Activated CD8-positive, alpha-beta memory T cell treated with anti-CD3 and anti-CD28 coated beads, Interleukin-2, amount 50 U/mL, for 24 hours (primary cell): ENCODE results near the gene TIMM17A.
"Not testable (repeated sequence)": the region's sequence is repeated elsewhere in the genome, so short reads cannot be mapped to it uniquely, and the experiment has no call there.

ENCODE experiments used
- DNase-seq: peaks from one replicate; pipeline ENCODE4 v3.0.0-alpha.2; 2020; ENCODE audit errors: extremely low read depth

TIMM17A gene

DNA sequence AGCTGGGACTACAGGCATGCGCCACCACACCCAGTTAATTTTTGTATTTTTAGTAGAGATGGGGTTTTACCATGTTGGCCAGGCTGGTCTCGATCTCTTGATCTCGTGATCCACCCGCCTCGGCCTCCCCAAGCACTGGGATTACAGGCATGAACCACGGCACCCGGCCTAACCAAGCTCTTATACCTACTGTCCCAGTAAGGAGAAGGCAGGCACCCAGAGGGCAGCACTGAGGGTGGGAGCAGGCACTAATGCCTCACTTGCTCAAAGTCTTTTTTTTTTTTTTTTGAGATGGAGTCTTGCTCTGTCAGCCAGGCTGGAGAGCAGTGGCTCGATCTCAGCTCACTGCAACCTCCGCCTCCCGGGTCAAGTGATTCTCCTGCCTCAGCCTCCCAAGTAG is 15.0 kb upstream of the TIMM17A start:
- not testable (repeated sequence) for DNase-seq

DNA sequence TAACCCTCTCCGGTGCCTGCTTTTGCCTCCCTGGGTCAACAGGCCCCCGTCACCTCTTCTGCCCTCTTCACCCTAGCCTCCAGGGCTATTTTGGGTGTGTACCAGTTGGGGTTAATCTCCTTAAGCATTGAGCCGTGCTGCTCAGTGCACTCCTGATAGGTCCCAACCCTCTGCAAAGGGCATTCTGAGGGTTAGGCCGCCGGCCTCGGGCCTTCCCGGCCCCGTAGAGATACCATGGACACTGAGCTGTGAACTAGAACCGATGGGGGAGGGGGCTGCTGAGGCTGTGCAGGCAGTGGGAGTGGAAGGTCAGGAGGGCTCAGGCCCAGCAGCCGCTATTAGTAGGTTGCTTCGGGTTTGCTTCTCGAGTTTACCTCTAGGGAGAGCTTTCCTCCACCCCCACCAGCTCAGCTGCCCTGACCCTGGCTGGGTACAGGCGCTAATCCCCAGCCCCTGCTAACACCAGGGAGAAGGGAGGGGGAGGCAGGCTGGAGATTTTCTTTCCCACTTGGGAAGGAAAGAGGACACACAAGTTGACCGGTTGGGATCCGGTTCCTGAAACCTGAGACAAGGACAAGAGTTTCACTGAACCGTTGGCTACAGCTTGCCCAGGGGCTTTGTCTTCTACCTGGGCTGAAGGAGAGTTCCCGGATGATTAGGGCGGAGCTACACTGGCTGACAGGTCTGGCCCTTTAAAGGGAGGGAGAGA is 13.7 kb upstream of the TIMM17A start:
- DNase-seq: no peak

DNA sequence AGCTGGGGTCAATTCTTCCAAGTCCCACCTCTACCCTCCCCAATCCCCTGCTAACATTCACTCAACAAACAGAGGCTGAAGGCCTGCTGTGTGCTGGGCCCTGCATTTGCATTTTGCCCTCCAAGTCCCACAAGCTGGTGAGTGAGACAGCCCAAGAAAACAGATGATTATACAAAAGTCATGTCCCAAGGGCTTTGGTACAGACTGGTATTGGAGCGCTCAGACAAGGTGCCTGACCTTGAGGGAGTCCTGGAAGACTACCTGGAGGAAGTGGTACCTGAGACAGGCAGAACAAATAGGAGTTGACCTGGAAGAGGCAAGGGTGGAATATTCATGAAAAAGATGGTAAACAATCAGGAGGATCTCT is 13.2 kb upstream of the TIMM17A start:
- DNase-seq: no peak

DNA sequence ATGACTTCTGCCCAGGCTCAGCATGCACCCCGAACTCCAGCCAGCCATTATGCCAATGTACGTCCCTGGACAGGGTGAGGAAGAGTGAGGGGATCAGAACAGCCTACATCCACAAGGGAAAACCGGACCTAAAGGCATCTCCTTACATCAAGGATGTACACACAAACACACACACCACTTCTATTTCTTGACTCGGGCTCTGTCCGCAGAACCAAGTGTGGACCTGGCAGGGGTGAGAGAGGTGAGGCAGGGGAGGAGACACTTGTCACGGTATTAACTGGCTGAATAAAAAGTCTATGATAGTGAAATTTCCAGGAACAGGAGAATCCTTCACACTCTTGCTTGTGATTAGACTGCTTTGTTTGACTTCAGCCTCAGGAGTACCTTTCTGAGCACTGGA is 11.3 kb upstream of the TIMM17A start:
- DNase-seq: no peak

DNA sequence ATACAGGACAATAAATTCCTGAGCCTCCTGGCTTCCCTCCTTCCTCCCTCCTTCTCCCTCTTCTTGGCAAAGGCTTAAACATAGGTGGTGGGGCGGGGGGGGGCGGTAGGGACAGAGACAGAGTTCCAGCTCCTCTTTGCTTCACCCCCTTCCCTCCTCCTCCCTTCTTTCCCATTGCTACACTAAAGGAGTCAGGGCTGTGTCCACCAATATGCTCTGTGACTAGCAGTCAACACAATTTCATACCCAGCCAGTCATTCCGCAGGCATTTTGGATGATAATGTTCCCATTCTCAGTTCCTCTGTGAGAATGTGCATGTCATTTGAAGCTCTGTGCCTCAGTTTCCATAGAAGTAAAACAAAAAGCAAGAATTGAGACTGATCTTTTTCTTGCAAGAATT is 10.7 kb upstream of the TIMM17A start:
- DNase-seq: no peak

DNA sequence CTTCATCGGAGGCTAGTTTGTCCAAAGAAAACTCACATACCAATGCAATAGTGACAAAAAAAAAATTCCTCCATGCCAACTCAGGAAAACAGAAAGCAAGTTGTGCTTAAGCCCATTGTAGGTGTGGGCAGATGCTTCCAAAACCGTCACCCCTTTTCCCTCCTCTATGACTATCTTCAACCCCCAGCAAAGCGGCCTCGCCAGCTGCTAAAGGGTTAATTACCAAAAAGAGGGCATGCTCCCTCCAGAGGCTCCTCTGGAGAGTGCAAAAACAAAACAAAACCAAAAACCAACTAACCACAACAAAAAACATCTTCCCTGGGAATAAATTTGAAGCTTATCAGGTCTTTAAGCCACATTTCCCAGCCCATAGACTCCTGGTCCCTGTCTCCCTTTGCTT is 10.1 kb upstream of the TIMM17A start:
- DNase-seq: no peak

DNA sequence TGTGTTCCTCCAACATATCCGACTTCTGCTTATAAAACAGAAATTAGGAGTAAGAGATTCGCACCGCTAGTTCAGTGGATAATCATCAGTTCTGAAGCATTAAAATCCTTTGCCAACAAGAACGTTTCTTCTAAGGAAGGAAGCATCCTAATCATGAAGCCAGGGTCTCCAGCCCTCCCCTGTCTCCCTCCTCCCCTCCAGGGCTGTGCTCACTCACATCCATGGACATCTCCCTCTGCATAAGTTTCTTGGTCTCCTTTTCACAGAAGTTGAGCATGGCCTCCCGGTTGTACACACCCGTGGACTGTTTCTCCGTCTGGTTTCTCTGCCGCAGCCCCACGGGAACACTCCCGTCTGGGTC is 9.5 kb upstream of the TIMM17A start:
- no peak for DNase-seq

DNA sequence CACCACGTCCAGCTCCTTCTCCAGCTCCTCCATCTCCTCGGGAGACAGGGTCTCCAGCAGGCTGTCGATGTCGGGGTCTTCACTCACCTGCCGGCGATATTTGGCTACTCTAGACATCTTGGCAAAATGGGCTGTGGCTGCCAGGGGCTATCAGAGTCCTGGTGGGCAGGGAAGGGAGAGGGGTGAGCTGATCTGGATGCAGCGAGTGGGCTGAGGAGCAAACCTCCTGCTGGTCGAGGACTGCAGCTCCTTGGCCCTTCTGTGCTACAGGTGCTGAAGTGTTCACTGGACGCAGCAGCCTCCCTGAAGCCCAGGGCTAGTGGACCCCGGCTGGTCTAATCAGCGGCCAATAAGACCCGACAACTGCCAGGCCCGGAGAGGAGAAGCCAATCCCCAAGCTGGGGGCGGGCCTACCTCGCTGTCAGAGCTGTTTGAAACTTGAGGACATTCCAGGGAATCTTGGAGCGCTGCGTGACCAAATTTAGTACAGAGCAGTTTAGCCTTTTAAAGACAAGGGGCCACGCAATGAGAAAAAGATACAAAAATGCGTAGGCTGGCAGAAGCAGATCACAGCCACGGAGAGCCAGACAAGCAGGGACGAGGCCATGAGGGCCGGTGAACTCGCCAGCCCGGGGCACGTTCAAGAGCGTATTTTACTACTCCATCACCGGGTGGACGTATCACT is 8.9 kb upstream of the TIMM17A start, which contains the start of gene LMOD1:
Gene LMOD1, minus strand, starts transcription at position 325 of the 685 bp plus-strand sequence. Its CDS starts 208 bp downstream, at position 117.
- no peak for DNase-seq

DNA sequence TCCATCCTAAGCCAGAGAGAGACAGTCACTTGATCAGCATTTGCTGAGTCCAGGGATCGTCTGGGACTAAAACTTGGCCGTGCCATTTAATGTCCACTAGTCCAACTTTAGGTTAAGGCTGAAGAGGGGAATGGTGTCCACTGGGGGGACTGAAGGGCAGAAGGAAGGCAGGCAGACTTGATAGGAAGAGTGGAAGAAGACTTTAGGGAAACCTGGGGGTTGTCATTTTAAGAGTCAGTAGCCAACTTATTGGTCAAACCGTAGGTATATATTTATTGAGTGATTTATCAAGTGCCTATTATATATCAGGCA is 7.7 kb upstream of the TIMM17A start:
- DNase-seq: no peak

DNA sequence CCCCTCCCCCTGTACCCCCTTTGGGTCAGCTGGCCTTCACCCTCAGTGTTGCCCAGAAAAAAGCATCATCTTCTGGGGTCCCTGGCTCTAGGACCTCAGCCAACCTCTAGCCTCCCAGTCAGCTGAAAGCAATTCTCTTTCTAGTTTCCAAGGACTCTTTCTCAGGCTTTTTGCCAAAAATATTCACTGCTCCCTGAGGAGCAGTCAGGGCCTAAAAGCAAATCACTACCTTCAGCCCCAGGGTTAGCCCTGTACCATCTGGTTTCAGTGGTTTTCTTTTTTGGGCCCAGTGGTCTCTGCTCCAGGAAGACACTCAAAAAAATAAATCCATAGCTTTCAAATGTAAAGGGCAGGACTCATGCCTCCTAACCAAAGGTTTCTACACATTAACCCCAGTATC is 5.8 kb upstream of the TIMM17A start:
- DNase-seq: no peak

DNA sequence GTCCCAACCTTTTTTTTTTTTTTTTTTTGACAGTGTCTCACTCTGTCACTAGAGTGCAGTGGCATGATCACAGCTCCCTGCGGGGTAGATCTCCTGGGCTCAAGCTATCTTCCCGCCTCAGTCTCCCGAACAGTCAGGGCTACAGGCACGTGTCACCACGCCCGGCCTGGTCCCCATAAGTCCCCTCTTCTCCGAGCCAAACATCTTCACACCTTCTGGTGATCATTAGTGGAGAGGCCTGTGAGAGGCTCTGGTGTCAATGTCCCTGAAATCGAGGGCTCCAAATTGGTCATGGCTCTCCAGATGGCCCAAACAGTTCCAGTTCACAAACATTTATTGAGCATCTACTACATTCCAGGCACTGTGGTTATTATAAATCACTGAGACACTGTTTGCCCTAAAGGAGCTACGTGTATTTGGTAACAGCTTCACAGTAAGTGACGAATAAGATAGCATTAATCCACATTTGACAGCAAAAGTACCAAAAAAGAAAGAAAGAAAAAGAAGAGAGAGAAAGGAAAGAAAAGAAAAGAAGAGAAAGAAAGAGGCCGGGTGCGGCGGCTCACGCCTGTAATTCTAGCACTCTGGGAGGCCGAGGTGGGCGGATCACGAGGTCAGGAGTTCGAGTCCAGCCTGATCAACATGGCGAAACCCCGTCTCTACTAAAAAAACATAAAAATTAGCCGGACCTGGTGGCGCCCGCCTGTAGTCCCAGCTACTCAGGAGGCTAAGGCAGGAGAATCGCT is 867 bp upstream of the TIMM17A start:
- no peak for DNase-seq

DNA sequence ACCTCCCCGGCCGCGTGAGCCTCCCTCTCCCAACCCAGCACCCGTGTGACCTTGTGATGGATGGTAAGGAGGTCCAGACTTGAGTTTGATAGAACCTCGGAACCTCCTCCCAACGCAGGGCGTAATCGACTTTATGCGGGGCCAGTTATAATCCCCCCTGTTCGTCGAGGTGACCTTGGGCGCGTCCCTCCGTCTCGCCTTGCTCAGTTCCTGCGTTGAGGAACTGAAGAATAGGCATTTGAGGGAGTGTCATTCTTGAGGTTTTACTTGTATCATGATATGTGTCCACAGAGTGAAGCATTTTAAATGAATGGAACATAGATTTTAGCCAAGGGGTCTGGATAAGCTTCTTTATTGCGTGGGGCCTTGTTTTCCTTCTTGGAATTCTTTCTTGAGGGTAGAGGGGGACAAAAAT is 433 bp downstream of the TIMM17A start:
- DNase-seq: no peak

DNA sequence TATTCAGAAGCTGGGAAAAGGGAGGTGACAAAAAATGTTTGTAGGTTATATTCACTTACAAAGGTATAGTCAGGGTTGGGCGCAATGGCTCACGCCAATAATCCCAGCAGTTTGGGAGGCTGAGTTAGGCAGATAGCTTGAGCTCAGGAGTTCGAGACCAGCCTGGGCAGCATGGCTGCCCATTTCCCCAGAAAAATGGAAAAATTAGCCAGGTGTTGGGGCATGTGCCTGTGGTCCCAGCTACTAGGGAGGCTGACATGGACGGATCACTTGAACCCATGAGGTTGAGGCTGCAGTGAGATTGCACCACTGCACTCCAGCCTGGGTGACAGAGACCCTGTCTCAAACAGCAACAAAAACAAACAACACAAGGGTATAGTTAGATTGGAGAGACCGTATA is 3.0 kb downstream of the TIMM17A start:
- DNase-seq: no peak

DNA sequence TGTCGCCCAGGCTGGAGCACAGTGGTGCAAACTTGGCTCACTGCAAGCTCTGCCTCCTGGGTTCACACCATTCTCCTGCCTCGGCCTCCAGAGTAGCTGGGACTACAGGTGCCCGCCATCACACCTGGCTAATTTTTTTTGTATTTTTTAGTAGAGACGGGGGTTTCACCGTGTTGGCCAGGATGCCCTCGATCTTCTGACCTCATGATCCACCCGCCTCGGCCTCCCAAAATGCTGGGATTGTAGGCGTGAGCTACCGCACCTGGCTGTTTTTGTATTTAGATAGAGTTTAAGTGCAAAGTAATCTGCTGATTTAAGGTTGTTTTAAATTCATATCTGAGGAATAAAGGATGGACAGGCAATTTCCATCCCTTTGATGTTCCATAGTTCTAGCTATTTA is 7.1 kb downstream of the TIMM17A start:
- not testable (repeated sequence) for DNase-seq

DNA sequence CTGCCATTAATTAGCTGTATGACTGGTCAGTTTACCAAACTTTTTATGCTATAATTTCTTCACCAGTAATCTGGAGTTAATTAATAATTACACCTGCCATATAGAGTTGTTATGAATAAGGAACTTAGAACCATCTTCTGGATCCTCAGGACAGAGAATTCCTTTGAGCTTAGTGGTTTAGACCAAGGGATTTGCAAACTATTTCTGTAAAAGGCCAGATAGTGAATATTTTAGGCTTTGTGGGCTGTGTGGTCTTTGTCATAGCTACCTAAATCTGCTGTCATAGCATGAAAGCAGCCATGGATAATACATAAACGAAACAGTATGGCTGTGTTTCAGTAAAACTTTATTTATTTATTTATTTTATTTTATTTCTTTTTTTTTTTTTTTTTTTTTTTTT is 9.0 kb downstream of the TIMM17A start:
- DNase-seq: no peak

DNA sequence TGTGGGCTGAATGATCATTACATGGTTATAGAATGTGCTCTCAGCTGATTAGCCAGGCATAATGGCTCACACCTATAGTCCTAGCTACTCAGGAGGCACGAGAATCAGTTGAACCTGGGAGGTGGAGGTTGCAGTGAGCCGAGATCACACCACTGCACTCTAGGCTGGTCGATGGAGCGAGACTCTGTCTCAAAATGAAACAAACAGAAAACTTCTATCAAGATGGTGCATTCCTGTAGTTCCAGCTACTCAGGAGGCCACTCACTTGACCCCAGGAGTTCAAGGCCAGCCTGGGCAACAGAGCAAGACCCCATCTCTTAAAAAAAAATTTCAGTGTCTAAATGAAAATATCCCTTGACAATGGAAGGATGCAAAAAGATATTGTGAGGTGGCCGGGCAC is 10.9 kb downstream of the TIMM17A start:
- no peak for DNase-seq

DNA sequence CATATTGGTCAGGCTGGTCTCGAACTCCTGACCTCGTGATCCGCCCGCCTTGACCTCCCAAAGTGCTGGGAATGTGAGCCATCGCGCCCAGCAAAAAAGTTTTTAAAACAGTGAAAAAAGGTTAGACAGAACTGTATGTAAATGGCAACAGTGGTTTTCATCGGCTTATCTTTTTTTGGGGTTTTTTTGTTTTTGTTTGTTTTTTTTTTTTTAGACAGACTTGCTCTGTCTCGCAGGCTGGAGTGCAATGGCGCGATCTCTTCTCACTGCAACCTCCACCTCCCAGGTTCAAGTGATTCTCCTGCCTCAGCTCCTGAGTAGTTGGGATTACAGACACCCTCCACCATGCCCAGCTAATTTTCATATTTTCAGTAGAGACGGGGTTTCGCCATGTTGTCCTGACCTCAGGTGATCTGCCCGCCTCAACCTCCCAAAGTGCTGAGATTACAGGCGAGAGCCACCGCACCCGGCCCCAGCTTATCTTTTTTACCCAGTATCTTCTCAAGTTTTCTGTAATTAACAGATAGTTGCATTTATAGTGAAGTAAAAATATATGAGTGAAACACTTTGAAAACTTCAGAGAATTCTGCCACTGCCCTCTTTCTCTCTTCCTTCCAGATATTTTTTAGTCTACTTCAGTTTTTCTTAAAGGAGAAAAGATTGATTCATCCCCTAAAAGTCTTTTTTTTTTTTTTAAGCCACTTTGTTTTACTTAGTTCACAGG is 13.1 kb downstream of the TIMM17A start:
- DNase-seq: no peak

DNA sequence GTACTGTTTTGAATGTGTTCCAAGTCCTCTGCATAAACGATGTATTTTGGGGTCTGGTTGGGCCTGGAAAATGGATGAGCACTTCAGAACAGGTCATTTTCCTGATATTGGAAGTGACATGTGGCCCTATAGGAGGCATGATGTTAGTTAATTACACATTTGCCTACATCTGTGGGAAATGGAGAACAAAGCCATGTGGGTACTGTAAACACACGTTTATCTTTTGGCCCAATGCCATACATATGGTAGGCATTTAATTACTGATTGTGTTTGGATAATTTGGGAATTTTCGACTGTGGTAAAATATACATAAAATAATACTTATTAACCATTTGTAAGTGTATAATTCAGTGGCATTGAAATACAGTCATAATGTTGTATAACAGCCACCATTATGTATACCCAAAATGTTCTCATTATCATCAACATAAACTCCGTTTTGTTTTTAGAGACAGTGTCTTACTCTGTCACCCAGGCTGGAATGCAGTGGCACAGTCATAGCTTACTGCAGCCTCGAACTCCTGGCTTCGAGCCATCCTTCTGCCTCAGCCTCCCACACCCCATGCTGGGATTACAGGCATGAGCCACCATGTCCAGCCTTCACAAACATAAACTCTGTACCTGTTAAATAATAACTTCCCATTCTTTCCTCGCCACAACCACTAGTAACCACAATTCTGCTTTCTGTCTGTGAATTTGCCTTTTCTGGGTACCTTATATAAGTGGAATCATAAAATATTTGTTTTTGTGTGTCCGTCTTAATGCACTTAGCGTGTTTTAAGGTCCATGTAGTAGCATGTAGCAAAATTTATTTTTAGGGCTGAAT is 15.2 kb downstream of the TIMM17A start:
- no peak for DNase-seq

DNA sequence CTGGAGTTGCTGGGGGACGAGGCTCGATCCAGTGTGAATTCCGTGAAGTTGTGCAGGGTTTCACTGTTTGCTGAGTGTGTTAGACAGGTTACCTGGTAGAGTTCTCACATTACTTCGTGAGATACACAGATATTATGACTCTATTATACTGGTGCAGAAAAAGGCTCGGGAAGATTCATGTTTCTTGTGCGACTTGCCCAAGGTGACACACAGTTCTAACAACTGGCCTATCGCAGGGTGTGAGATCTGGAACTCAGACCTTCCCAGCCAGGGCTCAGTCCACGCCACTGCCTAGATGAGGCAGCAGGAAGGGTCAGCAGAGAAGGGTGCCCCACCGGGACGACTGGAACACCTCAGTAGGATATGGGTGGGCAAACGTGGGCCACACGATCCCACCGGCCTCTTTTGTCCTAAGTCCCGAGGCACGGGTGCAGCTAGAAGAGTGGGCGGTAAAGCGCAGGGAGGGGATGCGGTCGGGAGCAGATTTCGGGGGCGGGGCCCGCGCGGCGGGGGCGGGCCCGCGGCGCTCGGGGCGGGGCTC is 26.8 kb downstream of the TIMM17A start:
- no peak for DNase-seq

DNA sequence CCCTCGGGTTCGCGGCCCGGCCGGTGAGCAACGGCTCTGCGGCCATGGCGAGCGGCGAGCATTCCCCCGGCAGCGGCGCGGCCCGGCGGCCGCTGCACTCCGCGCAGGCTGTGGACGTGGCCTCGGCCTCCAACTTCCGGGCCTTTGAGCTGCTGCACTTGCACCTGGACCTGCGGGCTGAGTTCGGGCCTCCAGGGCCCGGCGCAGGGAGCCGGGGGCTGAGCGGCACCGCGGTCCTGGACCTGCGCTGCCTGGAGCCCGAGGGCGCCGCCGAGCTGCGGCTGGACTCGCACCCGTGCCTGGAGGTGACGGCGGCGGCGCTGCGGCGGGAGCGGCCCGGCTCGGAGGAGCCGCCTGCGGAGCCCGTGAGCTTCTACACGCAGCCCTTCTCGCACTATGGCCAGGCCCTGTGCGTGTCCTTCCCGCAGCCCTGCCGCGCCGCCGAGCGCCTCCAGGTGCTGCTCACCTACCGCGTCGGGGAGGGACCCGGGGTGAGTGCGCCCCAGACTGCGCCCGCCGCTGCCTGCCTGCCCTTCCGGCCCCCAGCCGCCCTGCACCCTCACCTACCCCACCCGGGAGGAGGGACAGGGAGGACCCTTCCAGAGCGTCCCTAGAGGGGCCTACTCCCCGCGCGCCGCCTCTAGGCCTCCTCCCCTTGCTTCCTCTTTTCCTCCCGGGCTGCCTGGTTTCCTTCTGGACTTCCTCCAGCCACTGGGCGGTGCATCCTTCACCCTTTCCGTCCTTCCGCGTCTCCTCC is 27.5 kb downstream of the TIMM17A start, which contains the start of gene RNPEP:
Gene RNPEP, plus strand, starts transcription at position 26 of the 757 bp plus-strand sequence. Its CDS starts 19 bp downstream, at position 45.
- DNase-seq: no peak
